Kidney epithelial cell (primary cell): Measurements from ENCODE around the gene MMEL1. TPM values are rescaled to one million over a fixed set of nuclear protein-coding genes. Genes with fewer than 3 reads are reported as not detected.

Experiments
- DNase-seq: peaks from one replicate; pipeline ENCODE4 v3.0.0-alpha.2; 2010; ENCODE audit warnings: low read depth
- H3K27me3 ChIP-seq: 2 replicates; pipeline ENCODE4 v1.6.0; 2011; ENCODE audit warnings: low read length; ENCODE audit not compliant: control insufficient read depth, insufficient read depth
- H3K36me3 ChIP-seq: 2 replicates; pipeline ENCODE4 v1.5.1; 2011; ENCODE audit warnings: low read length; ENCODE audit not compliant: control insufficient read depth, insufficient read depth
- H3K4me3 ChIP-seq: 2 replicates; pipeline ENCODE4 v1.5.1; 2011; ENCODE audit warnings: low read depth, mild to moderate bottlenecking, control low read depth, low read length
- CTCF ChIP-seq: IDR thresholded peaks from 2 replicates; pipeline ENCODE4 v1.5.1; 2011; ENCODE audit warnings: mild to moderate bottlenecking, moderate library complexity, low read length, control low read depth, inconsistent platforms; ENCODE audit not compliant: insufficient read depth, poor library complexity, severe bottlenecking
- total RNA-seq: library from RNA; depleted of rRNA; stranded (reverse); fragments of >200 nt; gene quantifications from 2 replicates; pipeline ENCODE4 v1.2.3, GENCODE V29; 2015

MMEL1 gene
- total RNA-seq, 1 donor from 2014 or later: not detected

- DNase-seq: no peak
- peak; percentile 97 for TF ChIP-seq CTCF
- no peak overlapping the region for H3K4me3 ChIP-seq
- H3K27me3 ChIP-seq: peaks cover 5% of the 10 kb centered on the region
- H3K36me3 ChIP-seq: no peaks in the 10 kb centered on the region
These were observed 84.7 kb downstream of the MMEL1 start for GRCh38 chr1:2548068-2548589.

- H3K36me3 ChIP-seq: no peaks in the 10 kb centered on the region
These were observed 85.4 kb downstream of the MMEL1 start for GRCh38 chr1:2547210-2548067.

GRCh38 chr1:2546515-2547209 is 86.2 kb downstream of the MMEL1 start:
- no peak for TF ChIP-seq CTCF
- peak overlapping the region; percentile 53 for H3K4me3 ChIP-seq
- H3K27me3 ChIP-seq: no peaks in the 10 kb centered on the region
- DNase-seq: peak; percentile 41
- H3K36me3 ChIP-seq: no peaks in the 10 kb centered on the region

More at GRCh38 chr1:2547210-2548067, 85.4 kb downstream of the MMEL1 start:
- Histone ChIP-seq H3K27me3 (peaks cover 4% of the 10 kb centered on the region), H3K4me3 (peak overlapping the region; percentile 53)
- DNase-seq: no peak
- no peak for TF ChIP-seq CTCF

GRCh38 chr1:2545754-2546514 is 86.9 kb downstream of the MMEL1 start:
- no peak for TF ChIP-seq CTCF

GRCh38 chr1:2544875-2545640 is 87.8 kb downstream of the MMEL1 start:
- no peak overlapping the region for H3K4me3 ChIP-seq
- peaks cover 9% of the 10 kb centered on the region for H3K27me3 ChIP-seq
- TF ChIP-seq CTCF: no peak
- no peak for DNase-seq
- H3K36me3 ChIP-seq: no peaks in the 10 kb centered on the region

More at GRCh38 chr1:2545754-2546514, 86.9 kb downstream of the MMEL1 start:
- Histone ChIP-seq H3K36me3 (no peaks in the 10 kb centered on the region), H3K27me3 (peaks cover 3% of the 10 kb centered on the region), H3K4me3 (peak overlapping the region; percentile 53)
- DNase-seq: peak; percentile 37
